Vagina (tissue), 2 donors: ENCODE data around the gene TOMT.
"Not testable (repeated sequence)": the region's sequence is repeated elsewhere in the genome, so short reads cannot be mapped to it uniquely, and the experiment has no call there.

ENCODE experiments used
- CTCF ChIP-seq, 3 experiments: fragments of 450-650 bp in 2 of 3; fragments of 200-600 bp in 1 of 3; sonication (generic) in 1 of 3; IDR thresholded peaks; one replicate each; pipeline ENCODE4 v1.5.1; 2017 to 2019; ENCODE audit warnings: antibody characterized with exemption in 3 of 3, mild to moderate bottlenecking in 2 of 3, moderate library complexity in 2 of 3
- POLR2A ChIP-seq, 2 donors: fragments of 450-650 bp; IDR thresholded peaks; one replicate each; pipeline ENCODE4 v1.6.1; 2017; ENCODE audit warnings: antibody characterized with exemption in 2 of 2, mild to moderate bottlenecking in 2 of 2, moderate library complexity in 2 of 2
- POLR2AphosphoS5 ChIP-seq, 2 donors: sonication (generic); formaldehyde crosslinking; IDR thresholded peaks; one replicate each; pipeline ENCODE4 v1.9.0; 2017; ENCODE audit warnings: antibody characterized with exemption in 2 of 2, mild to moderate bottlenecking in 2 of 2, low read depth in 1 of 2; ENCODE audit not compliant: insufficient read depth in 1 of 2

- not testable (repeated sequence) for TF ChIP-seq CTCF (IDR thresholded peaks at IDR 0.05); POLR2AphosphoS5 (IDR thresholded peaks at IDR 0.05; ENCODE audit: insufficient read depth in 1 of 2, low read depth in 1 of 2); POLR2A (IDR thresholded peaks at IDR 0.05)
These were observed 36.8 kb downstream of the TOMT start for GRCh38 chr11:72142543-72142942.
